Caco-2 (cell line): ENCODE results near the gene B4GAT1. TPM values are rescaled to one million over a fixed set of nuclear protein-coding genes. Genes with fewer than 3 reads are reported as not detected.

ENCODE experiments used
- BruUV-seq: library from RNA; stranded (reverse); fragments of 400-500 nt; replicated peaks from 2 replicates; lab custom pipeline; 2021; lab: Mats Ljungman, UMichigan
- CTCF ChIA-PET: fragments of 300-600 bp; sonication (Branson Sonifier 250); formaldehyde crosslinking; loops from one replicate; lab custom pipeline; 2022; ENCODE audit warnings: antibody characterized with exemption; lab: Charles Lee
- POLR2A ChIA-PET: fragments of 300-600 bp; sonication (Branson Sonifier 250); formaldehyde crosslinking; loops from one replicate; lab custom pipeline; 2022; ENCODE audit warnings: antibody characterized with exemption; lab: Charles Lee
- DNase-seq, 2 experiments: peaks; one replicate each; pipeline versions ENCODE4 v3.0.0 to v3.0.0-alpha.2; 2020 to 2022
- H3K27me3 ChIP-seq: replicated peaks from 2 replicates; pipeline ENCODE4 v1.6.0; 2011; ENCODE audit warnings: low read length; ENCODE audit not compliant: control insufficient read depth, insufficient read depth
- H3K36me3 ChIP-seq: 2 replicates; pipeline ENCODE4 v1.5.1; 2011; ENCODE audit warnings: low read length; ENCODE audit not compliant: control insufficient read depth, insufficient read depth
- H3K4me1 ChIP-seq: fragments of 250-450 bp; sonication (Bioruptor Pico); 2 replicates; pipeline ENCODE4 v1.5.1; 2020; ENCODE audit warnings: mild to moderate bottlenecking
- H3K4me3 ChIP-seq: 2 replicates; pipeline ENCODE4 v1.5.1; 2011; ENCODE audit warnings: low read depth, mild to moderate bottlenecking, control low read depth, low read length
- H3K9me3 ChIP-seq: fragments of 250-450 bp; sonication (Bioruptor Pico); 2 replicates; pipeline ENCODE4 v1.5.1; 2020; ENCODE audit warnings: mild to moderate bottlenecking, moderate library complexity
- H3K27ac Mint-ChIP-seq: one replicate; pipeline ENCODE4 v1.8.0; 2022; ENCODE audit warnings: mixed read lengths; ENCODE audit not compliant: unreplicated experiment
- H3K27me3 Mint-ChIP-seq: one replicate; pipeline ENCODE4 v1.8.0; 2022; ENCODE audit warnings: mixed read lengths; ENCODE audit not compliant: insufficient read depth, unreplicated experiment
- H3K36me3 Mint-ChIP-seq: one replicate; pipeline ENCODE4 v1.8.0; 2022; ENCODE audit warnings: mild to moderate bottlenecking, mixed read lengths; ENCODE audit not compliant: insufficient read depth, unreplicated experiment
- H3K4me1 Mint-ChIP-seq: one replicate; pipeline ENCODE4 v1.8.0; 2022; ENCODE audit warnings: low read depth, mixed read lengths; ENCODE audit not compliant: unreplicated experiment
- H3K4me3 Mint-ChIP-seq: one replicate; pipeline ENCODE4 v1.8.0; 2022; ENCODE audit warnings: mild to moderate bottlenecking, moderate library complexity, mixed read lengths; ENCODE audit not compliant: unreplicated experiment
- H3K9me3 Mint-ChIP-seq: one replicate; pipeline ENCODE4 v1.8.0; 2022; ENCODE audit warnings: mixed read lengths; ENCODE audit not compliant: unreplicated experiment
- intact Hi-C: fragments of 100-400 bp; cut with micrococcal nuclease; formaldehyde crosslinking; loops from one replicate; pipeline ENCODE4 v1.10.0; 2022; ENCODE audit not compliant: unreplicated experiment
- total RNA-seq: library from RNA; stranded (reverse); gene quantifications from 2 replicates; pipeline ENCODE4 v1.2.3, GENCODE V29; 2022
- TF ChIP-seq, protein P1 (sequence below), 2 experiments: fragments of 200-600 bp in 1 of 2; IDR thresholded peaks; 1 replicate in 1 of 2; 2 replicates in 1 of 2; pipeline versions ENCODE4 v1.5.1 to v1.8.0; 2011 to 2022; ENCODE audit warnings: antibody characterized with exemption in 1 of 2, control low read depth in 1 of 2, inconsistent platforms in 1 of 2, low read depth in 1 of 2, low read length in 1 of 2, mild to moderate bottlenecking in 1 of 2, moderate library complexity in 1 of 2; ENCODE audit not compliant: insufficient read depth in 1 of 2, severe bottlenecking in 1 of 2, unreplicated experiment in 1 of 2

B4GAT1 gene
- total RNA-seq, 1 experiment from 2014 or later: 23.0 TPM

DNA sequence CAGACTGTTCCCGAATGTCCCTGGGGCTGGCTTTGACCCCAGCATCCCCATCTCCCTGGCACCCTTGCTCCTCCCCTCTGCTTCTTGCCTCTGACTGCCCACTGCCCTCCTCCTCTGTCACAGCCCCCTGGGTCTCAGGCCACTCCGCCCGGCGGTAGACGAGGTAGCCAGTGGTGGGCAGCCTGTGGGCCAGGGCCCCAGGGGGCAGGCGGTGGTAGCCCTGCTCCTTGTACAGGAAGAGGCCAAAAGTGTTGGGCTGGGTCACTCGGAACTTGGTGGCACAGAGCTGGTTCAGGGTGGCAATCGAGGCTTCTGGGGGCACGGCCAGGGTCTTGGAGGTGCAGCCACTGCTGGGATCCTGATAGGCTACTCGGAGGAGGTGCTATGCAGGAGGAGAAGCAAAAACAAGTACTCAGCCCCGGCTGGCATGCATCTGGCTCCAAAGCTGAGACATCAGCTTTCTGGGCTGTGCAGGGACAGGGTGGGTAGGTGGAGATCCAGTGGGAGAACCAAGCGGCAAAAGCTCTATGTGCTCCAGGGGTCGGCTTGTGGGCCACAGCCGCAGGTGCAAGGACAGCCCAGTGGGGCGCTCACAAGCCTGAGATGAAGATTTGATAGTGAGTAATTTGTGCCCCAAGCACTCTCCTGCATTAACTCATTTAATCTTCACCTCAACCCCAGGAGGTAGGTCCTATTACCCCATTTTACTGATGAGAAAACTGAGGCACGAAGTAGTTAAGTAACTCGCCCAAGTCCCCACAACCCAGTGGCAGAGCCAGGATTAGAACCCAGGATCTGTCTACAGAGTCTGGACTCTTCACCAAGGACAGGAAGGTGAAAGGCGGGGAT is 14.8 kb downstream of the B4GAT1 start:
- DNase-seq: no peak
- H3K4me1 Mint-ChIP-seq: peaks cover 18% of the 10 kb centered on the region
- CTCF ChIA-PET: interaction anchor here (1.1 to 2.0 kb wide), 2 partner anchors 20 to 43 kb away, joined by 3 to 8 read pairs; partner anchors contain the start of gene YIF1A
- POLR2A ChIA-PET: no interaction called here
- intact Hi-C loops: no loop called here
- H3K27me3 Mint-ChIP-seq: no peaks in the 10 kb centered on the region
- Histone ChIP-seq H3K4me3 (no peak overlapping the region), H3K36me3 (no peaks in the 10 kb centered on the region), H3K9me3 (no peaks in the 10 kb centered on the region), H3K4me1 (peaks cover 22% of the 10 kb centered on the region), H3K27me3 (no peaks in the 10 kb centered on the region)
- BruUV-seq: no TSS peak
- no peak overlapping the region for H3K4me3 Mint-ChIP-seq
- TF ChIP-seq, protein P1, sequence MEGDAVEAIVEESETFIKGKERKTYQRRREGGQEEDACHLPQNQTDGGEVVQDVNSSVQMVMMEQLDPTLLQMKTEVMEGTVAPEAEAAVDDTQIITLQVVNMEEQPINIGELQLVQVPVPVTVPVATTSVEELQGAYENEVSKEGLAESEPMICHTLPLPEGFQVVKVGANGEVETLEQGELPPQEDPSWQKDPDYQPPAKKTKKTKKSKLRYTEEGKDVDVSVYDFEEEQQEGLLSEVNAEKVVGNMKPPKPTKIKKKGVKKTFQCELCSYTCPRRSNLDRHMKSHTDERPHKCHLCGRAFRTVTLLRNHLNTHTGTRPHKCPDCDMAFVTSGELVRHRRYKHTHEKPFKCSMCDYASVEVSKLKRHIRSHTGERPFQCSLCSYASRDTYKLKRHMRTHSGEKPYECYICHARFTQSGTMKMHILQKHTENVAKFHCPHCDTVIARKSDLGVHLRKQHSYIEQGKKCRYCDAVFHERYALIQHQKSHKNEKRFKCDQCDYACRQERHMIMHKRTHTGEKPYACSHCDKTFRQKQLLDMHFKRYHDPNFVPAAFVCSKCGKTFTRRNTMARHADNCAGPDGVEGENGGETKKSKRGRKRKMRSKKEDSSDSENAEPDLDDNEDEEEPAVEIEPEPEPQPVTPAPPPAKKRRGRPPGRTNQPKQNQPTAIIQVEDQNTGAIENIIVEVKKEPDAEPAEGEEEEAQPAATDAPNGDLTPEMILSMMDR (IDR thresholded peaks at IDR 0.05; ENCODE audit: insufficient read depth in 1 of 2, low read depth in 1 of 2, low read length in 1 of 2, severe bottlenecking in 1 of 2, unreplicated experiment in 1 of 2): no peak
- H3K9me3 Mint-ChIP-seq: no peaks in the 10 kb centered on the region
- H3K27ac Mint-ChIP-seq: no peak overlapping the region
- peaks cover 21% of the 10 kb centered on the region for H3K36me3 Mint-ChIP-seq

DNA sequence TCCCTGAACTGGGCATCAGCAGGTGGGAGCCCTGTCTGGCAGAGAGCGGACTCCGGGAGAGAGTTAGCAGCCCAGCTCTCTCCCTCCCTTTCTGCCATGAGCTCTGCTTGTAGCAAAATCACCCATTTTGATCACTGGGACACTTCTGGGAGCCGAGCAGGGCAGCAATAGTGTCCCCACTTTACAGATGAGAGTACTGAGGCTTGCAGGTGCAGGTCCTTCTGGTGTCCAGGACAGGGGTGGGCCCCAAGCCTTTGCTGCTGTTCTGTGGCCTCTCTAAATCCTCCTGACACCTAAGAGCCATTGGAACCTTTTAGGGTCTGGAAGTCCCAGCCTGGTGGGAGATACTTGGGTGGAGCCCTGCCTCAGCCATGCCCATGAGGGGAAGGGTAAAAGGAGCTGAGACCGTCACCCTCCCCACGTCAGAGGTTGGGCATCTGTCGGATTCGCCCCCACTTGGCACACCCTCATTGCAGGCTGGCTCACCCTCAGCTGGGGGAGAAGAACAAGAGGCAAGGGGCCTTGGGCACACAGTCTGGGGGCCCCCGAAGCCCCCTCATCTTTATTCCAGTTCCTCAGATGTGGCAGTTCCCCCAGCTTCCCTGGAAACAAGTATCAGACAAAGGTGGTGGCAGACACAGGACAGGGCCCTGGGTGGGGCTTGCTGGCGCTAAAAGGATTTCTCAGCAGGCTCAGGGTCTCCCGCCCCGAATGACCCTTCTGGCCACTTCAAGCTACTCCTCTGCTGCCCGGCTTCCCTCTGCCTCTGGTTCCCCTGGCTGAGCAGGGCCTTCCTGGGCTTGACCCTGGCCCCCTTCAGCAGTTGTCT is 15.7 kb downstream of the B4GAT1 start:
- Histone ChIP-seq H3K4me1 (peaks cover 28% of the 10 kb centered on the region), H3K27me3 (no peaks in the 10 kb centered on the region), H3K4me3 (no peak overlapping the region), H3K36me3 (no peaks in the 10 kb centered on the region), H3K9me3 (no peaks in the 10 kb centered on the region)
- H3K36me3 Mint-ChIP-seq: peaks cover 21% of the 10 kb centered on the region
- BruUV-seq: no TSS peak
- no peak for DNase-seq
- TF ChIP-seq, protein P1 (IDR thresholded peaks at IDR 0.05; ENCODE audit: insufficient read depth in 1 of 2, low read depth in 1 of 2, low read length in 1 of 2, severe bottlenecking in 1 of 2, unreplicated experiment in 1 of 2): no peak
- POLR2A ChIA-PET: no interaction called here
- CTCF ChIA-PET: interaction anchor here (1.1 to 2.0 kb wide), 2 partner anchors 19 to 43 kb away, joined by 3 to 8 read pairs; partner anchors contain the start of gene YIF1A
- no peak overlapping the region for H3K27ac Mint-ChIP-seq
- H3K9me3 Mint-ChIP-seq: no peaks in the 10 kb centered on the region
- intact Hi-C loops: no loop called here
- H3K4me3 Mint-ChIP-seq: no peak overlapping the region
- H3K27me3 Mint-ChIP-seq: no peaks in the 10 kb centered on the region
- H3K4me1 Mint-ChIP-seq: peaks cover 24% of the 10 kb centered on the region

DNA sequence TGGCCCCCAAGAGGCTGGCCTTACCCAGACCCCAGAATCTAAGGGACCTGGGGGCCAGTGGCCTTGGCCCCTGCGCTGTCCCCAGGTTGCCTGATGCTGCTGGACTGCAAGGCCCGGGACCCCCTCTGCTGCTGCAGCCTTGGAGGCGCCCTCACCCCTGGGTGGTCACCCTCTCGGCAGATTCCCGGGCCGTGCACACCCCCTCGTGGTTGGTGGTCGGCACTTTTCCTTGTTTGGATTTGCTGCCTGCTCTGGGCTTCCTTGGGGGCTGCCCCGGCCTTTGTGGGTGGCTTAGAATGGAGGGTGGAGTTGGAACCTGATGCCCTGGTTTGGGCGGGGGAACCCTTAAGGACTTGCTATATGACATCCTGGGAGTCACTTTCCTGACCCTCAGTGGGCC is 16.5 kb downstream of the B4GAT1 start:
- POLR2A ChIA-PET: no interaction called here
- no peaks in the 10 kb centered on the region for H3K27me3 ChIP-seq
- Mint-ChIP-seq H3K27ac (no peak overlapping the region), H3K4me3 (no peak overlapping the region), H3K4me1 (peaks cover 17% of the 10 kb centered on the region), H3K27me3 (no peaks in the 10 kb centered on the region), H3K9me3 (no peaks in the 10 kb centered on the region), H3K36me3 (peaks cover 14% of the 10 kb centered on the region)
- H3K4me1 ChIP-seq: peaks cover 28% of the 10 kb centered on the region
- no peaks in the 10 kb centered on the region for H3K9me3 ChIP-seq
- no TSS peak for BruUV-seq
- H3K36me3 ChIP-seq: no peaks in the 10 kb centered on the region
- no peak overlapping the region for H3K4me3 ChIP-seq
- intact Hi-C loops: no loop called here
- CTCF ChIA-PET: interaction anchor here (0.6 to 2.0 kb wide), 2 partner anchors 14 to 19 kb away, joined by 3 to 8 read pairs; partner anchors contain the start of gene CD248
- TF ChIP-seq, protein P1 (IDR thresholded peaks at IDR 0.05; ENCODE audit: insufficient read depth in 1 of 2, low read depth in 1 of 2, low read length in 1 of 2, severe bottlenecking in 1 of 2, unreplicated experiment in 1 of 2): no peak
- DNase-seq: no peak
